SK-N-SH treated with all-trans-retinoic acid at 6 μM for 48 hours (cell line): Measurements from ENCODE around the gene AP3B1.

Experiments
- ESRRG ChIP-seq: fragments of 250-450 bp; sonication (Bioruptor Pico); IDR thresholded peaks from 2 replicates; pipeline ENCODE4 v1.6.1; 2021; ENCODE audit warnings: mild to moderate bottlenecking
- ZNF8 ChIP-seq: fragments of 450-650 bp; formaldehyde crosslinking; IDR thresholded peaks from 2 replicates; pipeline ENCODE4 v1.5.0; 2020; ENCODE audit warnings: mild to moderate bottlenecking, moderate library complexity
- TF ChIP-seq, protein P1 (sequence below): fragments of 250-450 bp; sonication (Bioruptor Pico); IDR thresholded peaks from 2 replicates; pipeline ENCODE4 v1.8.0; 2020; ENCODE audit warnings: mild to moderate bottlenecking, moderate library complexity, borderline replicate concordance

DNA sequence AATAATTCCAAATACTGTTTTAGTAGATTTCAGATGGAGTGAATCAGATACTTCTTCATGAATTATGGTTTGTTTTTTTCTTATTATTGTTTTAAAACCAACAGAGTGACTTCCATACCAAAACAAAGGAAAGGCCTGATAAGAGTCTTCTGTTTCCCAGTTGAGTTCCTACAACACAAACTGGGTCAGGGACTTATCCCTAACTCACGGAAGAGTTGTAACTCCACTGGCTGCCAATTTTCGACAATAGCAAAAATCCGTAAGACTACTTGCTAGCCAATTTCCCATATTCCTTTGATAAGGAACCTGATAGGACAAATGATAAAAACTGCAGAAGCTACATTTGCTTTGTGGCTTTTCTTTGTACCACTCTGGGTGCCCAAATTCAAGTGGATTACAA is 219.2 kb downstream of the AP3B1 start:
- TF ChIP-seq, protein P1, sequence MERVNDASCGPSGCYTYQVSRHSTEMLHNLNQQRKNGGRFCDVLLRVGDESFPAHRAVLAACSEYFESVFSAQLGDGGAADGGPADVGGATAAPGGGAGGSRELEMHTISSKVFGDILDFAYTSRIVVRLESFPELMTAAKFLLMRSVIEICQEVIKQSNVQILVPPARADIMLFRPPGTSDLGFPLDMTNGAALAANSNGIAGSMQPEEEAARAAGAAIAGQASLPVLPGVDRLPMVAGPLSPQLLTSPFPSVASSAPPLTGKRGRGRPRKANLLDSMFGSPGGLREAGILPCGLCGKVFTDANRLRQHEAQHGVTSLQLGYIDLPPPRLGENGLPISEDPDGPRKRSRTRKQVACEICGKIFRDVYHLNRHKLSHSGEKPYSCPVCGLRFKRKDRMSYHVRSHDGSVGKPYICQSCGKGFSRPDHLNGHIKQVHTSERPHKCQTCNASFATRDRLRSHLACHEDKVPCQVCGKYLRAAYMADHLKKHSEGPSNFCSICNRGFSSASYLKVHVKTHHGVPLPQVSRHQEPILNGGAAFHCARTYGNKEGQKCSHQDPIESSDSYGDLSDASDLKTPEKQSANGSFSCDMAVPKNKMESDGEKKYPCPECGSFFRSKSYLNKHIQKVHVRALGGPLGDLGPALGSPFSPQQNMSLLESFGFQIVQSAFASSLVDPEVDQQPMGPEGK (CRISPR knock-in tag): no peak
- TF ChIP-seq ESRRG (no peak), ZNF8 (CRISPR knock-in tag) (no peak)
